ENCODE results near the gene SGCA.

Gene SGCA

GRCh38 chr17:50172936-50173334, 7.1 kb downstream of the SGCA start:
- Histone ChIP-seq H4K20me1 (ENCODE audit: control insufficient read depth, insufficient read depth, low read depth, low read length) (no peaks in the 10 kb centered on the region), H3K79me2 (ENCODE audit: control insufficient read depth, low read length) (no peaks in the 10 kb centered on the region), H3K4me2 (ENCODE audit: low read length) (no peak overlapping the region), H3K27me3 (ENCODE audit: control insufficient read depth, low read length) (peaks cover 29% of the 10 kb centered on the region), H3K36me3 (ENCODE audit: control insufficient read depth, low read length) (no peaks in the 10 kb centered on the region), H3K27ac (ENCODE audit: low read depth, low read length) (no peak overlapping the region), H3F3A (ENCODE audit: control insufficient read depth, insufficient read depth) (no peaks in the 10 kb centered on the region), H3K9me2 (replicated peaks; ENCODE audit: control insufficient read depth, low read length) (no peaks in the 10 kb centered on the region), H3K4me3 (ENCODE audit: low read length) (no peak overlapping the region), H3K4me1 (ENCODE audit: control insufficient read depth, low read length) (peaks cover 4% of the 10 kb centered on the region; the same call in 1 of the 2 replicates), H3K9me3 (ENCODE audit: control insufficient read depth, insufficient read depth, low read length) (no peaks in the 10 kb centered on the region)
- TF ChIP-seq EZH2phosphoT487 (IDR thresholded peaks at IDR 0.05; ENCODE audit: borderline replicate concordance, low read length) (no peak), CTCF (IDR thresholded peaks at IDR 0.05; ENCODE audit: low read depth, low read length, poor library complexity, severe bottlenecking) (no peak)

- Histone ChIP-seq H3K9me2 (replicated peaks; ENCODE audit: control insufficient read depth, low read length) (no peaks in the 10 kb centered on the region), H3K36me3 (ENCODE audit: control insufficient read depth, low read length) (no peaks in the 10 kb centered on the region), H3K27ac (ENCODE audit: low read depth, low read length) (no peak overlapping the region), H3K4me3 (ENCODE audit: low read length) (no peak overlapping the region), H3K4me2 (ENCODE audit: low read length) (no peak overlapping the region), H4K20me1 (ENCODE audit: control insufficient read depth, insufficient read depth, low read depth, low read length) (no peaks in the 10 kb centered on the region), H3K9me3 (ENCODE audit: control insufficient read depth, insufficient read depth, low read length) (no peaks in the 10 kb centered on the region), H3K79me2 (ENCODE audit: control insufficient read depth, low read length) (no peaks in the 10 kb centered on the region), H3K4me1 (ENCODE audit: control insufficient read depth, low read length) (peaks cover 7% of the 10 kb centered on the region), H3F3A (ENCODE audit: control insufficient read depth, insufficient read depth) (no peaks in the 10 kb centered on the region), H3K27me3 (ENCODE audit: control insufficient read depth, low read length) (peaks cover 24% of the 10 kb centered on the region)
- TF ChIP-seq CTCF (IDR thresholded peaks at IDR 0.05; ENCODE audit: low read depth, low read length, poor library complexity, severe bottlenecking) (no peak), EZH2phosphoT487 (IDR thresholded peaks at IDR 0.05; ENCODE audit: borderline replicate concordance, low read length) (no peak)
These were observed 7.6 kb downstream of the SGCA start for GRCh38 chr17:50173335-50173941.

GRCh38 chr17:50174444-50174843, 8.6 kb downstream of the SGCA start:
- Histone ChIP-seq H4K20me1 (ENCODE audit: control insufficient read depth, insufficient read depth, low read depth, low read length) (no peaks in the 10 kb centered on the region), H3K79me2 (ENCODE audit: control insufficient read depth, low read length) (no peaks in the 10 kb centered on the region), H3F3A (ENCODE audit: control insufficient read depth, insufficient read depth) (no peaks in the 10 kb centered on the region), H3K27ac (ENCODE audit: low read depth, low read length) (no peak overlapping the region), H3K4me1 (ENCODE audit: control insufficient read depth, low read length) (peaks cover 9% of the 10 kb centered on the region), H3K9me3 (ENCODE audit: control insufficient read depth, insufficient read depth, low read length) (no peaks in the 10 kb centered on the region), H3K4me2 (ENCODE audit: low read length) (no peak overlapping the region), H3K27me3 (ENCODE audit: control insufficient read depth, low read length) (peaks cover 16% of the 10 kb centered on the region), H3K4me3 (ENCODE audit: low read length) (no peak overlapping the region), H3K36me3 (ENCODE audit: control insufficient read depth, low read length) (no peaks in the 10 kb centered on the region), H3K9me2 (replicated peaks; ENCODE audit: control insufficient read depth, low read length) (no peaks in the 10 kb centered on the region)
- TF ChIP-seq EZH2phosphoT487 (IDR thresholded peaks at IDR 0.05; ENCODE audit: borderline replicate concordance, low read length) = no peak
- TF ChIP-seq CTCF (IDR thresholded peaks at IDR 0.05; ENCODE audit: low read depth, low read length, poor library complexity, severe bottlenecking) = no peak
